GM06990 (cell line): Measurements from ENCODE around the gene CPPED1.
"Not testable (repeated sequence)": the region's sequence is repeated elsewhere in the genome, so short reads cannot be mapped to it uniquely, and the experiment has no call there.

Experiments
- DNase-seq: peaks from one replicate; pipeline ENCODE4 v3.0.0-alpha.2; 2011; ENCODE audit not compliant: insufficient read length; ENCODE audit errors: extremely low read depth
- H3K27me3 ChIP-seq: replicated peaks from 2 replicates; pipeline ENCODE4 v1.6.0; 2011; ENCODE audit warnings: low read length; ENCODE audit not compliant: control insufficient read depth, insufficient read depth
- H3K36me3 ChIP-seq: 2 replicates; pipeline ENCODE4 v1.5.1; 2011; ENCODE audit warnings: low read length; ENCODE audit not compliant: control insufficient read depth, insufficient read depth
- H3K4me3 ChIP-seq: replicated peaks from 2 replicates; pipeline ENCODE4 v1.5.1; 2011; ENCODE audit warnings: low read depth, mild to moderate bottlenecking, control low read depth, low read length
- TF ChIP-seq, protein P1 (sequence below): IDR thresholded peaks from 2 replicates; pipeline ENCODE4 v1.5.1; 2011; ENCODE audit warnings: low read length, control low read depth, mild to moderate bottlenecking, inconsistent platforms; ENCODE audit not compliant: insufficient read depth, poor library complexity, severe bottlenecking

Gene CPPED1

DNA sequence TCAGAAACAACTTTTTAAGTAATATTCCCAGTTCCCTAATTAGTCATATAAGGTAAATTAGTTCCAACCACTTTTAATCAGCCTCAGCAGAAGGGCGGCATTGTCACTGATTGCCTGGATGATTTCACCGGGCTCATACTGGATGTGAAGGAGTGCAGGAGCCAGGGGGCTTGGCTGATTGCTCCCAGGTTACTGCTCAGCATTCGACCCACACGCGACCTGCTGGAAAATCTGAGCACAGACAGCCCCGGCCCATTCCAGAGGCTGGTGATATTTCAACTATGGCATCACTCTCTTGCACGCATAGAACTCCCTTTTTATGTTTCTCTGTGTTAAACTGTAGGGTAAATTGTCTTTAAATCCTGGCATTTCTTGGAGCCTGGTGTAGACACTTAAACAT, 34.2 kb downstream of the CPPED1 start:
- Histone ChIP-seq H3K4me3 (no peak overlapping the region), H3K36me3 (no peaks in the 10 kb centered on the region), H3K27me3 (no peaks in the 10 kb centered on the region)
- no peak for DNase-seq
- TF ChIP-seq, protein P1, sequence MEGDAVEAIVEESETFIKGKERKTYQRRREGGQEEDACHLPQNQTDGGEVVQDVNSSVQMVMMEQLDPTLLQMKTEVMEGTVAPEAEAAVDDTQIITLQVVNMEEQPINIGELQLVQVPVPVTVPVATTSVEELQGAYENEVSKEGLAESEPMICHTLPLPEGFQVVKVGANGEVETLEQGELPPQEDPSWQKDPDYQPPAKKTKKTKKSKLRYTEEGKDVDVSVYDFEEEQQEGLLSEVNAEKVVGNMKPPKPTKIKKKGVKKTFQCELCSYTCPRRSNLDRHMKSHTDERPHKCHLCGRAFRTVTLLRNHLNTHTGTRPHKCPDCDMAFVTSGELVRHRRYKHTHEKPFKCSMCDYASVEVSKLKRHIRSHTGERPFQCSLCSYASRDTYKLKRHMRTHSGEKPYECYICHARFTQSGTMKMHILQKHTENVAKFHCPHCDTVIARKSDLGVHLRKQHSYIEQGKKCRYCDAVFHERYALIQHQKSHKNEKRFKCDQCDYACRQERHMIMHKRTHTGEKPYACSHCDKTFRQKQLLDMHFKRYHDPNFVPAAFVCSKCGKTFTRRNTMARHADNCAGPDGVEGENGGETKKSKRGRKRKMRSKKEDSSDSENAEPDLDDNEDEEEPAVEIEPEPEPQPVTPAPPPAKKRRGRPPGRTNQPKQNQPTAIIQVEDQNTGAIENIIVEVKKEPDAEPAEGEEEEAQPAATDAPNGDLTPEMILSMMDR: no peak

DNA sequence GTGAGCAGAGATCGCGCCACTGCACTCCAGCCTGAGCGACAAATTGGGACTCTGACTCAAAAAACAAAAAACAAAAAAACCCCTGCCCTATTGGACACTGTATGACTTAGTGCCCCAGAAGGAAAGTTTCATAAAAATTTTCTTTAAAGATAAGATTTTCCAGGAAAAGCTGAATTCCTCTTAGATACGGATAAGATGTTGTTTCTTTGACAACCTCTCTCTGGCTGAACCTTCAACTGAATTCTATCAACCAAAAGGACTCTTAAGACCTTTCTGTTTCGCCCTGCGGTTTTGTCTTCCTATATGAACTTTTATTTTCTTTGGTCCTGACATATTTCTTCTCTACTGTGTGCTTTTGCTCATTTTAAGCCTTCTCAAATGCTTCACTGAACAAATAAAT, 35.8 kb downstream of the CPPED1 start:
- peak; percentile 22 for DNase-seq
- TF ChIP-seq, protein P1: no peak
- Histone ChIP-seq H3K27me3 (no peaks in the 10 kb centered on the region), H3K4me3 (no peak overlapping the region), H3K36me3 (no peaks in the 10 kb centered on the region)

DNA sequence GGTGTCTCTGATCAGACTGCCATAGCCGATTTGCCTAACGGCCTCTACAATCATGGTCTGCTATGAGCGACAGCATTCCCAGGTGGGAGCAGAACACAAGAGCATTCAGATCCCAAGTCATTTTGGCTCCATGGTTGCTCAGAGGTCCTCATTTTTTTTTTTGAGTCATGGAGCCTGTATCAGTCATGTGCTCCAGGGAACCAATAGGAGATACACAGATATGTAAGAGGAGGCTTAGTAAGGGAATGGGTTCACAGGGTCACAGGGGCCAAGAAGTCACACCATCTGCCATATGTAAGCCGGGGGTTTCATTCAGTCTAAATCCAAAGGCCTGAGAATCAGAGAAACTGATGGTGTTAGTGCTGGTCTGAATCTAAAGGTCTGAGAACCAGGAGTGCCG, 36.8 kb downstream of the CPPED1 start:
- Histone ChIP-seq H3K36me3 (no peaks in the 10 kb centered on the region), H3K27me3 (no peaks in the 10 kb centered on the region), H3K4me3 (no peak overlapping the region)
- DNase-seq: no peak
- TF ChIP-seq, protein P1: no peak

DNA sequence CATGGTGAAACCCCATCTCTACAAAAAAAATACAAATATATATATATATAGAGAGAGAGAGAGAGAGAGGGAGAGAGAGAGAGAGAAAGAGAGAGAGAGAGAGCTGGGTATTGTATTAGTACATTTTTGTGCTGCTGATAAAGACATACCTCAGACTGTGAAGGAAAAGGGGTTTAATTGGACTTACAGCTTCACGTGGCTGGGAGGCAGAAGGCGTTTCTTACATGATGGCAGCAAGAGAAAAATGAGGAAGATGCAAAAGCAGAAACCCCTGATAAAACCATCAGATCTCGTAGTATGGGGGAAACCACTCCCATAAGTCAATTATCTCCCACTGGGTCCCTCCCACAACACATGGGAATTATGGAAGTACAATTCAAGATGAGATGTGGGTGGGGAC, 37.5 kb downstream of the CPPED1 start:
- not testable (repeated sequence) for DNase-seq, H3K36me3 ChIP-seq, H3K4me3 ChIP-seq, H3K27me3 ChIP-seq

DNA sequence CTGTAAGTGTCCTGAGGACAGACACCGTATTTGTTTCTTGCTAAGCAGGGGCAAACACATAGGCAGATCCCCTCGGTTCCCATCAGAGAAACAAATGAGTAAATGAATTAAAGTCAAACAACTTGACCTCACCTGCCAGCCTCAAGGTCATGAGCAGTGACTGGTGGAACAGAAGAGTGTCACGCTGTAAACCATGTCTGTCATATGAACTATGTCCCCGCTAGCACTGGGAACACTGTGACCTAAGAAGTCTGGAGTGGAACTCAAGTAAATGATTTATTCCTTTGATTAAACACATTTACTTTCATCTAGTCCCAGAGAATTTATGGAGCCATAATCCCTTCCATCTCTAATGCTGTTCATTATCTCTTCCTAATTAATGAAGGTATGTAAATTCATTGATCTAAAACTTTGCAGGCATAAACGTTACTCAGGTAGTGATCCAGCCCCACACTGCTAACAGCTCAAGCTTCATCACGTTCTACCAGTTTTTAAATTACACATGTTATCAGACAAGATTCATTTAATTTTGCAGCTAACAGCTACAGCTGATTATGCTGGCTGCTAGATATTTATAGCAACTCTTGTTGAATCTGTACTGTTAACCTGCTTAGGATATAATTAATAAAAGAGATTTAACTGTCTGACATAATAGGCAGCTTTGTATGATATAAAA, 38.7 kb downstream of the CPPED1 start:
- TF ChIP-seq, protein P1: no peak
- DNase-seq: no peak
- Histone ChIP-seq H3K36me3 (no peaks in the 10 kb centered on the region; the same call in 1 of the 2 replicates), H3K4me3 (no peak overlapping the region), H3K27me3 (no peaks in the 10 kb centered on the region)

DNA sequence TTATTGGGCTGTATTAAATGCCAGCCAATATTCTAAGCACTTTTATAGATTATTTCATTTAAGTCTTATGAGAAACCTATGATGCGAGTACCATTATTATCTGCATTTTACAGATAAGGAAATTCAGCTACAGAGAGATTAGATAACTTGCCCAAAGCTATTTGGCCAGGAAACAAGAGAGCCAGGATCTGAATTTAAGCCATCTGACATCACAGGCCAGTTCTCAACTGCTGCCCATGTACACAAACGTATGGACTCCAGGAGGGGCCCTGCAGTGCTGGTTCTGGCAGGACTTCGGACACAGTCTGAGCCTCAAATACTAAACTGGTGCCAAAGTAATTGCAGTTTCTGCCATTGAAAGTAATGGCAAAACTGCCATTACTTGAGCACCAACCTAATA, 40.2 kb downstream of the CPPED1 start:
- TF ChIP-seq, protein P1: no peak
- Histone ChIP-seq H3K4me3 (no peak overlapping the region), H3K27me3 (no peaks in the 10 kb centered on the region), H3K36me3 (no peaks in the 10 kb centered on the region; the same call in 1 of the 2 replicates)
- no peak for DNase-seq
